Thoracic aorta (tissue), 2 donors: Measurements from ENCODE around the gene SNX30. TPM values are rescaled to one million over a fixed set of nuclear protein-coding genes. Genes with fewer than 3 reads are reported as not detected.

Experiments used
- ATAC-seq: fragments of 150-250 bp; one replicate; pipeline ENCODE4 v1.8.0; 2017; ENCODE audit warnings: low read depth; ENCODE audit not compliant: insufficient number of reproducible peaks, low FRiP score
- DNase-seq: peaks from one replicate; pipeline ENCODE4 v3.0.0-alpha.2; 2020; ENCODE audit warnings: low spot score
- H3K27ac ChIP-seq, 2 donors: fragments of 200-600 bp; sonication (generic); 1 replicate in 1 of 2; 2 replicates in 1 of 2; pipeline ENCODE4 v1.5.1; 2016; ENCODE audit warnings: mild to moderate bottlenecking in 2 of 2, moderate library complexity in 2 of 2
- H3K27me3 ChIP-seq: fragments of 200-600 bp; sonication (generic); replicated peaks from 2 replicates; pipeline ENCODE4 v1.6.0; 2016; ENCODE audit warnings: mild to moderate bottlenecking; ENCODE audit not compliant: insufficient read depth
- H3K36me3 ChIP-seq: fragments of 200-600 bp; sonication (generic); one replicate; pipeline ENCODE4 v1.5.1; 2016
- H3K4me1 ChIP-seq, 2 donors: fragments of 200-600 bp; sonication (generic); 1 replicate in 1 of 2; 2 replicates in 1 of 2; pipeline versions ENCODE4 v1.5.1 to v1.6.0; 2016; ENCODE audit warnings: low read depth in 2 of 2, mild to moderate bottlenecking in 1 of 2; ENCODE audit not compliant: control insufficient read depth in 1 of 2
- H3K4me3 ChIP-seq: fragments of 200-600 bp; sonication (generic); 2 replicates; pipeline ENCODE4 v1.5.1; 2016; ENCODE audit warnings: mild to moderate bottlenecking
- H3K9me3 ChIP-seq: fragments of 200-600 bp; sonication (generic); 2 replicates; pipeline ENCODE4 v1.5.1; 2016
- CTCF ChIP-seq: fragments of 200-600 bp; sonication (generic); IDR thresholded peaks from one replicate; pipeline ENCODE4 v1.5.1; 2019; ENCODE audit warnings: antibody characterized with exemption
- total RNA-seq, 2 donors: library from RNA; depleted of rRNA; stranded (reverse); fragments of >200 nt; gene quantifications; one replicate each; pipeline versions ENCODE4 v1.1.0 to v1.2.3, GENCODE V29; 2016

Gene SNX30
- total RNA-seq, 2 donors from 2014 or later = 11.2 to 36.3 TPM

GRCh38 chr9:112850840-112851239 lies 100.3 kb downstream of the SNX30 start:
- Histone ChIP-seq H3K9me3 (no peaks in the 10 kb centered on the region), H3K4me1 (no peaks in the 10 kb centered on the region), H3K4me3 (no peak overlapping the region), H3K27ac (no peak overlapping the region), H3K36me3 (no peaks in the 10 kb centered on the region), H3K27me3 (no peaks in the 10 kb centered on the region)
- DNase-seq (no peak), ATAC-seq (no peak)
- no peak for TF ChIP-seq CTCF

GRCh38 chr9:112852741-112853504 lies 102.4 kb downstream of the SNX30 start:
- no peak for TF ChIP-seq CTCF
- no peaks in the 10 kb centered on the region for H3K27me3 ChIP-seq
- H3K9me3 ChIP-seq = no peaks in the 10 kb centered on the region
- no peaks in the 10 kb centered on the region for H3K4me1 ChIP-seq
- DNase-seq = no peak
- no peaks in the 10 kb centered on the region for H3K36me3 ChIP-seq
- no peak overlapping the region for H3K4me3 ChIP-seq
- ATAC-seq = no peak
- no peak overlapping the region for H3K27ac ChIP-seq

DNA sequence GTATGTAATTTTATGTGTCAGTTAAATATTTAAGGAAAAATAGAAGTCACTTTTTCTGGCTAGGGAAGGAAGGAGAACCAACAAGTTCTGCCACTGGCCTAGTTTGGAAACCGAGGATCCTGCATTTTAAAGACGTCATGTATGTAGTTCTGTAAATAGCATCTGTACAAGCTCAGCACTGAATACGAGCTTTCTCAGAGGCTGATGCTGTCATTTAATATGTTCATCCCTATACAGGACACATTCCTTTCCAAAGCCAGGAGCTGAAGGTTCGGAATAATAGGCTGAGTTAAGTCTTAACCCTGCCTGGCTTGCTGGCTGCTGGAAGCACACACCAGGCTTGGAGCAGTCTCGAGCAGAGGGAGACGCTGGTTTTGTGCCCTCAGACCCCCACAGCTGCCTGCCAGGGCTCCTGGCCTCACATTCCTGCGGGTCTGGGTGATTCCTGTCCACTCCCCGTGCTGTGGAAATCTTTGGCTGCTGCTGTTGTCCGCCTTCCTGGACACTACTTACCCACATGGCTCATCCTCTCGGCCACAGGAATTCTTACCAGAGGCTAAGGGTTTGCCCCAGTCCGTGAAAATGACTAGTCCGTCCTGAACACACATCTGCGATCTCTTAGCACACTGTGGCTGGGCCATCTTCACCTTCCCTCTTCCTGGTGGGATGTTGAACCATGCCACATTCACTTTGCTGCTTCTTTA lies 103.5 kb downstream of the SNX30 start:
- no peak for TF ChIP-seq CTCF
- no peaks in the 10 kb centered on the region for H3K9me3 ChIP-seq
- no peak for DNase-seq

DNA sequence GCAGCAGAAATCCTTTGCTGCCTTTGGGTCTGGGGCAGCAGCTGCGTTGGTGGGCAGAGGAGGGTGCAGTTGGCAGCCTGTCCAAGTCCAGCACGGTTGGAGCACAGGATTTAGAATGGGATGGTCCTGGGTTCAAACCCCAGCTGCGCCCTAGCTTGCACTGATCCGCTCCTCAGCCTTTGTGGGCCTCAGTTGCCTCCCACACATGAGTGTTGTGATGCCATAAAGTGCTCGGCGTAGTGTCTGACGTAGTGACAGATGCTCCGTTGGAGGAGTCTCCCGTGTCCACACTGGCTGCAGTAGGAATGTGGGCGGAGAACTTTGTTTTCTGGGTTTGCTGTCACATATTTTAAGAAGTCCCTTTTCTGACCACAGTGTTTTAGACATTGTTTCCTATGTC lies 104.1 kb downstream of the SNX30 start:
- H3K27me3 ChIP-seq = no peaks in the 10 kb centered on the region
- DNase-seq = no peak

More for the DNA sequence above, 103.5 kb downstream of the SNX30 start:
- H3K36me3 ChIP-seq = no peaks in the 10 kb centered on the region
- H3K27me3 ChIP-seq = no peaks in the 10 kb centered on the region
- no peak overlapping the region for H3K27ac ChIP-seq
- no peaks in the 10 kb centered on the region for H3K4me1 ChIP-seq
- no peak for ATAC-seq
- H3K4me3 ChIP-seq = no peak overlapping the region

More for the DNA sequence above, 104.1 kb downstream of the SNX30 start:
- Histone ChIP-seq H3K36me3 (no peaks in the 10 kb centered on the region), H3K4me3 (no peak overlapping the region), H3K9me3 (no peaks in the 10 kb centered on the region), H3K27ac (no peak overlapping the region), H3K4me1 (peaks cover 0 to 2% of the 10 kb centered on the region in 2 donors)
- no peak for TF ChIP-seq CTCF
- ATAC-seq = no peak
